Ishikawa (cell line): ENCODE data around the gene ODF4.

Experiments
- CREB1 ChIP-seq: IDR thresholded peaks from 2 replicates; pipeline ENCODE4 v1.6.1; 2012; ENCODE audit warnings: low read depth
- EP300 ChIP-seq: IDR thresholded peaks from 2 replicates; pipeline ENCODE4 v1.6.1; 2012; ENCODE audit warnings: borderline replicate concordance
- RAD21 ChIP-seq: IDR thresholded peaks from 2 replicates; pipeline ENCODE4 v1.6.1; 2012; ENCODE audit warnings: low read depth
- TCF12 ChIP-seq: IDR thresholded peaks from 2 replicates; pipeline ENCODE4 v1.6.1; 2012; ENCODE audit warnings: low read depth
- TF ChIP-seq, protein P1 (sequence below): IDR thresholded peaks from 2 replicates; pipeline ENCODE4 v1.6.1; 2012

The ODF4 gene

DNA sequence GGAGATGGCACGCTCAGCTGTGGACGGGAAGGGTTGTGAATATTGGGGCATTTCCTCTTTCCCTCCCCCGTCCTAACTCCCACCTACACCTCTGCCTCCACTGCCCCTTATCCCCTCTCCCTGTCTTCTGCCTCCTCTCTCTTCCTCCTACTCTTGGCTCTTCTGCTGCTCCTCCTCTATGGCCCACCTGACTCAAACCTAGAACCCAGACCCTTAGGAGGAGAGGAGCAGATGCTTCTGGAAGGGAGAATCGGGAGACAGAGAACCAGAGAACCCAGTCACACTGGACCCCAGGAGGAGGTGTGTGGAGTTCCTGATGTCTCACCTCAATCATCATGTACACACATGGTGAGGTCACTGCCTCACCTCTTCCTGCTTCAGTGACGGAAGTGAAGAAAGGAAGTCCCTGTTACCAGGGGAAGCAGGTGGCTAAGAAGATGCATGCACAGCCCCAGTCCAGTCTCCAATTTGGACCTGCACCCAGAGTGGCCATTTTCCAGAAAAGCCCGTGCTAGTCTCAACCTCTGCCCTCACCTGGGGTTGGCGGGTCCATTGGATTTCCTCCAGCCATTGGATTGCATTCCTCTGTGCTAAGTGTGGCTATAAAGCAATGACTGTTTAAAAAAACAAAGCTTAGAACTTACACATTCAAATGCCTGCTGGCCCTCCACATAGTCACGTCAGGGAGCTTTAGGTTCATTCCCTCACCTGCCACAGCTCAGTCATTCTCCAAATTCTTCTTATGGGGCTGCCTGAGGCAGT, 54.0 kb downstream of the ODF4 start:
- TF ChIP-seq TCF12 (no peak), CREB1 (no peak), EP300 (no peak), RAD21 (no peak)
- TF ChIP-seq, protein P1, sequence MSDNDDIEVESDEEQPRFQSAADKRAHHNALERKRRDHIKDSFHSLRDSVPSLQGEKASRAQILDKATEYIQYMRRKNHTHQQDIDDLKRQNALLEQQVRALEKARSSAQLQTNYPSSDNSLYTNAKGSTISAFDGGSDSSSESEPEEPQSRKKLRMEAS: no peak
